HG02759 (cell line): ENCODE results near the gene OLFM1.

ENCODE experiments used
- ATAC-seq: cut with Tn5 transposase; IDR thresholded peaks from one replicate; pipeline ENCODE4 v1.9.1; 2021; ENCODE audit warnings: mild to moderate bottlenecking, moderate library complexity; ENCODE audit not compliant: unreplicated experiment

The OLFM1 gene

DNA sequence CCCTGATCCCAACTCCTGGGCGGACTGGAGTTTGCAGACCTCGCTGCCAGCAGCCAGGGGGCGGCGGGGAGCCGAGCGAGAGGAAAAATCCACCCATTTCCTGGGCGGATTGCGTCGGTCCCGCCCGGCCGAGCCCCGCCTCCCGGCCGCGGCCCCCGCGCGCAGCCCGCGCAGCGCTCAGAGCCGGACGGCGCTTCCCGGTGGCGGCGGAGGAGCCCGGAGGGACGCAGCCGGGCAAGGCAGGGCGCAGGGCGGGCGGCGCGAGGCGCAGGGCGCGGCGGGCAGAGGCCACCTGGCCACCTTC lies at the start of gene OLFM1:
TSS of gene OLFM1 (plus strand) at position 180 of the 304 bp plus-strand sequence. CDS start 322 bp downstream, outside the sequence.
- no peak for ATAC-seq

DNA sequence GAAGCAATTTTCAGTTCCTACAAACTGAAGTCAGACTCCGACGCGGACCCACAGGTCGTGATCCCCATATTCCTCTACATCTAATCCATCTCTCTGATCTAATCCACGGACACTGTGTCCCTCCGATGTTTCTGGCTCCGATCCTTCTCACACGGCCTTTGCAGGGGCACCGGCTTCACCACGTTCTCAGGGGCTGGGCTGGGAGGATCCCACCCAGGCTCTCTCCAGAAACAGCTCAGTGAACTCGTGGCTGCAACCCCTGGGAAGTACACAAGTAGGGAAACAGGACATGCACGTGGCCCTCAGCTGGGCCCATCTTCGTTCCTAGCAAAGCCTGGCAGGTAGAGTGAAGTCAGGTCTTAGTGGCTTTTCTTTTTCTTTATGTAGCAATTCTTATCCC lies 49.1 kb upstream of the OLFM1 start:
- ATAC-seq, result no peak

DNA sequence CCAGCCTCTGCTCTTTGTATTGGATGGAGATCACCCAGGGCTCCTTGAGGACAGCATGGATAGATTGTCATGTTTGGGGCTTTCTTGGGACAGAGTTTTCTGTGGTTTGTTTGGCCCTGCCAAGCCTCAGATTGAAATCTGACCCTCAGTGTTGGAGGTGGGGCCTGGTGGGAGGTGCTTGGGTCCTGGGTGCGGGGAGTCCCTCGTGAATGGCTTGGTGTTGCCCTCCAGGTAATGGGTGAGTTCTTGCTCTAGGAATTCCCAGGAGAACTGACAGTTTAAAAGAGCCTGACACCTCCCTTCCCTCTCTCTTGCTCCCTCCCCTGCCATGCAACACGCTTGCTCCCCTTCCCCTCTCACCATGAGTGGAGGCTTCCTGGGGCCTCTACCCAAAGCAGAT lies 48.6 kb upstream of the OLFM1 start:
- ATAC-seq, result no peak

DNA sequence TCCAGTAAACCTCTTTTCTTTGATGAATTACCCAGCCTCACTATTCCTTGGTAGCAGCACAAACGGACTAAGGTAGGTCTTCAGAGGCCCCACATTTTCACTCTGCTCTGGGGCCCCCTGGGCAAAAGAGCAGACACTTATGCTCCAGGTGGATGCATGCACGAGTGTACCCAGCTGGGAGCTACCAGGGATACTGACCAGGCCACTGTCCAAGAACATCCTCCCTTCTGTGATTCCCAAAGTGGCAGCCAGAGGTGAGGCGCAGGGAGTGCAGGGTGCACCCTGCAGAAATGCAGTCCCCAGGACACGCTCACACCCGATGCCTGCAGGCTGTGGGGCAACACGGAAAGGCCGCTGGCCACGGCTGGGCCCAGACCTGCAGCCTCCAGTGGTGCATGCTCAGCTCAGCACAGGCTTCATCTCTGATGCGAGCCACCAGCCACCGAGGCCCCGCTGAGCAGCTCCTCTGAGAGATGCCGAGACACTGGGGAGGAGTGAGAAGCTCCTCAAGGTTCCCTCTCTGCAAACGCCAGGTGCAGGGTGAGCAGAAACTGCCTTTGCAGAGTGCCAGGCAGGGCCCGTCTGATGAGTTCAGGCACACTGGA lies 48.1 kb upstream of the OLFM1 start:
- no peak for ATAC-seq

DNA sequence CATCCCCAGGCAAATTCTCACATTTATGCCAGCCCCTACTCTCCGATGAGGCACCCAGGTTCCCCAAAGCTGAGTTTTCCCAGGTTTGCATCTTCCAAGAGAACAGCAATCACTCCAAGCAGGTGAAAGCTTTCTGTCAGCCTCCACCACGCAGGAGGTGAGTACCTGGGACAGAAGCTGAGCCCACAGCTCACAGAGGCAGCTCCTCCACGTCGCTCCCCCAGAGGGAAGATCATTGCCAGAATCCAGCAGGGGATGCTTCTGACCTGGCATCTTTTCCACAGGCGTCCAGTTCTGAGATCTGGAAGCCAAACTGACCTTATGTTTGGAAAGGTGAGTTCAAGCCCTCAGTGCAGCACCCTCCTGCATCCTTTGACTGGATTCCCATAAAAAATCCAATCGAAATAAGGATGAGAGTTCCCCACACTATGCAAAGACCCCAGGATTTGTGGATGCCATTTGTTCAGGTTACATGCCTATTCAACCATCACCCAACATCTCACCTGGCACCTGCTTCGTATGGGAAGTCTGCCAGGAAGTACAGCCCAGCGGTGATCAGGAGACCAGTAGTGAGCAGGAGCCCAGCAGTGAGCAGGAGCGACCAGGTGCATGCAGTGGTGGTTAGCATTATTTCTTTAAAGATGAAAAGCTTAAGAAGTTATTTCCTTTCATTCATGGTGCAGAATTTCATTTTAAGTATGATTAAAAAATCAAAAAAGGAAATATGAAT lies 47.4 kb upstream of the OLFM1 start:
- no peak for ATAC-seq

DNA sequence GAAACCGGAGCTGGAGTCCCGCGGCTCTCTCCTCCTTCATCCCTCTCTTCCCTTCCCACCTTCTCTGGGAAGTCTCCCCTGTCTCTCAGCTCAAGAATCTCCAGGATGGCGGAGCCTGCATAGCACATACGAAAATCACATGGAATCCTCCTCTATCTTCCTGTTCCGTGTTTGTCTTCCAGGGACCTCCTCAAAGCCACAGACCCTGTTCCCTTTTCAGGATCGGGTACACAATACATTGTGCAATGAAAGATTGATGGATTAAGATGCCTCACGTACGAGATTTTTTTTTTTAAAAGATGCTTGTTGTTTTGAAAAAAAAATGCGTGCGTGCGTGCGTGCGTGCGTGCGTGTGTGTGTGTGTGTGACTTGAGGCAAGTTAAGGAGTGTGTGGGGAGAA lies 46.6 kb upstream of the OLFM1 start:
- no peak for ATAC-seq

DNA sequence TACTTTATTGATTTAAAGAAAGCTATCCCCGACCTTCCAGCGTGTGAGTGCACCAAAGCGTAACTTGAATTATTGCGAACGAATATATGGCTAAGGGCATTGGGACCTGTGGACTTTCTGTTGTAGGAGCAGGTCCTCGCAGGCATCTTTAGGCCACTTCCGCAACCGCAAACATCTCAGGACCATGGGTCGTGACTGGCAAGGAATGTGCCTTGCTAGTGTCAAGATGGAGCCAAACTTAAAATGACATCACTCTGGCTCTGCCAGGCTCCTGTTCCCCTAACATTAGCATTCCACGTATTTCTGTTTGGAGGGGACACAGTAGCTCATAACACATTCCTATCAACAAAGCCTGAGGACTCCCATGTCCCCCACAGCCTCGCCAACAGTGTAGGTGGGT lies 44.1 kb upstream of the OLFM1 start:
- ATAC-seq, result no peak

DNA sequence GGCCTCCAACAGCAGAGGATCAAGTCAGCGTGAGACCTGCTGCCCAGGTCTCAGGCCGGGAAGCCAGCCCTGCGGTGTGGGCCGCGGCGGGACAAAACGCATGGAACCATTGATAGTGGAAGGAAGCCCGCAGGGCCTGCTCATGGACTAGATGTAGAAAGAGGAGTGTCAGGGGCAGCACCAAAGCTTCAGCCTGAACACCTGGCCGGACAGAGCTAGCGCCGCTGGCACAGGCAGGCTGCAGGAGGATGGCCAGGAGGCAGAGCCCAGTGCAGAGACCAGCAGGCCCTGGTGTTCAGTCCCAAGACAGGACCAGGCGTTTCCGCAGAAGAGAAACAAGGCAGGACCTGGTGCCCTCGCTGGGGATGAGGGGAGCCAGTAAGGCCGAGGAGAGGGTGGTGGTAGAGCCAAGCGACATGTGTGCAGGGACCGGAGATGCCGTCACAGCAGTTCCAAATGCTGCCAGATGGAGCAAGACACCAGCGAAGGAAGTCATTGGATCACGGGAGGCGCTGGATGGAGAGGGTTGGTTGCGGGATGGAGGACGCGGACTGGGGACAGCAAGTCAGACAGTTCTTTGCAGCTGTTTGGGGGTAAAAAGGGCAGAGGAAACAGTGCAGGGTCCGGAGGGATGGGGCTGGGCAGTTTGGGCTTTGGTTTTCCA lies 42.1 kb upstream of the OLFM1 start:
- ATAC-seq, result no peak

DNA sequence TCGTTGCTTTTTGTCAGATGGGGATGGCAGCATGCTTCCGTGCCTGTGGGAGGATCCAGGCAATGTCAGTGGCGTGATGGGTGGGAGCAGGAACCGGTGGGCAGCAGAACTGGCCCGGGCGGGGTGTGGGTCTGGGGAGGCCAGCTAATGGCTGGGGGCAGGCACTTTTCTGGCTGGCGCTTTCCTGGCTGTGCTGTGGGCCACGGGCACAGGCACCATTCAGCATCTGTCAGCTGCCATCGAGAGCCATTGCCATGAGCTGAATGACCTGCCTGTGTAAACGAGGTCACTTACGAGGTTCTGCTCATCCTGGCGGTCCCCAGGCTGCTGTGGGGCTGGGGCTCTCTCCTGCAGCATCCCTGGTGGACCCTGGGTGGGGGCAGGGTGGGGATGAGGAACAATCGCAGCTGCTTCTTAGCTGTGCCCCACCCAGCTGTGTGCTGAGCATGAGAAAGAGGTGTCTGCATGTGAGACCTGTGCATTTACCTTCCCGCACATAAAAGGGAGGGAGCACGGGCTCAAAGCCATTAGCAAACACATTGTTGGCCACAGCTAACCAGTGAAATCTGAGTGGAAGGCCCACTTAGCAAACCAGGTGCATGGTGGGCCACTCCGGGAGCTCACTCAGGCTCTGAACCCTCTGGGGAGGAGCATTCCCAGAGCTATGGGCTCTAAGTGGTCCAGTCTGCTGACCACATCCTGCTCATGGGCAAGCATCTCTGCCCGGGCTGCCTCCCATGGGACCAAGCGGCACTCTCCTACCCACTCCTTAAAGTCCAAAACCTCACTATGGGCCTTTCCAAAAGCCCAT lies 41.3 kb upstream of the OLFM1 start:
- no peak for ATAC-seq

DNA sequence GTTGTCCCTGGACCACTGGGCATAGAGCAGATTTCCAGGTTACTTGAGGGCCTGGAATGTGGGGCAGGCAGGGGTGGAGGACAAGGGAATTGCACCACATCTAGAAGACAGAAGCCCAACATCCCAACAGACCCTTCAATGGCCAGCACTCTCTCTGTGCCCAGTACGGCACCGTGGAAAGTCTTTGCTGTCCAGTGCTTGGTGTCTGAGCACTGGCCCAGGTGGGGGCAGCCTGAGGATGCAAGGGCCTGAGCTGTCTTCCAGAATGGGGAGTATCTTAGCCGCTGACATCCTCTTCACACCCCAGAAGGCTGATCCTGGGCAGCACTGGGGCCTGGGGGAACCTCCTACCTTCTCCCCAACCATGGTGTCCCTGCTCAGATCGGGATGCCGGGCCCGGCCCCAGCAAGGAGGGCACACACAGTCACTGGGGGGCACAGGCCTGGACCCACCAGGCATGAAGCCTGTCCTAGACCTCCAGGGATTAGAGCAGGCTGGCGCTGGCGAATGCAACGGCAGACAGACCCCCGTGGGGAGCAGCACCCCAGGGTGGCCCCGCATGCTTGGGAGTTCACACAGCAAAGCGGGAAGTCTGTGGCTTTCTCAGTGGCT lies 40.6 kb upstream of the OLFM1 start:
- ATAC-seq, result no peak

DNA sequence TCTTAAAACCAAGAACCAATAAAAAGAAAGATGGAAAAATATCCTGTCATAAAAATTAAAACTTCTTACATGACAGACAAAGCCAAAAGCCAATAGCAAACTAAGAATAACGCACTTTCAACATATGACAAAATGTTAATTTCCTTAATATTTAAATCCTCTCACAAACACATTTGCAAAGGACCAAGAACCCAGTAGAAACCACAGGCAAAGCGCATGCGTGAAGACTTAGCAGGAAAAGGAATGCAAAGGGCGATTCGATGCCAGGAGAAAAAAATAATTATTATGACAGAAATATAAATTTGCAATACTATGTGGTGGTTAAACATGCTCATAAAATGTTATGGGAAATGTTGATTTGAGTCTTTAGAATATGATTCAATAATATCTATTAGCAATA lies 39.9 kb upstream of the OLFM1 start:
- ATAC-seq, result no peak

DNA sequence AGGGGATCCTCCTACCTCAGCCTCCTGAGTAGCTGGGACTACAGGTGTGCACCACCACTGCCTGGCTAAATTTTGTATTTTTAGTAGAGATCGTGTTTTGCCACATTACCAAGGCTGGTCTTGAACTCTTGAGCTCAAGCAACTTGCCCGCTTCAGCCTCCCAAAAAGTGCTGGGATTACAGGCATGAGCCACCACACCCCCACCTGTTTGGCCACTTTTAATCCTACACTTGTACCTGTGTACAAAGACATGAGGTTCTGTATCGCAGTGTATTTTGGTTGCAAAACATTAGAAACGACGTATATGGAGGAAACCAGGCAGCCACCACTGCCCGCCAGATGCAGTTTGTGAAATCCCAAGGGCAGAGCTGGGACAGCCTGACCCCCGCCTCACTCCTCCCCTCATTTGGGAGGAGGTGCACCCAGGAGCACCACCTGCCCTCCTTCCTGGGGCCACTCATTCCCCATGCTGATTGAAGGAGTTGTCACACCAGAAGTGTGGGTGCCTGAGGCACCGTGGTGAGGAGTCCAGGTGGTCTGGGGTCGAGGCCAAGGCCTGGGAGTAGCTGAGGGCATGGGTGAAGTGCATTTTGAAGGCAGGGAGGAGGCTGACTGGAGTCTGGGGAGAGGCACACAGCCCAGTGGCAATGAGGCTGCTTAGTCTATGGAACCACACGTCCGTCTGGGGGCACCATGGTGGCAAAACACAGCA lies 39.3 kb upstream of the OLFM1 start:
- no peak for ATAC-seq

DNA sequence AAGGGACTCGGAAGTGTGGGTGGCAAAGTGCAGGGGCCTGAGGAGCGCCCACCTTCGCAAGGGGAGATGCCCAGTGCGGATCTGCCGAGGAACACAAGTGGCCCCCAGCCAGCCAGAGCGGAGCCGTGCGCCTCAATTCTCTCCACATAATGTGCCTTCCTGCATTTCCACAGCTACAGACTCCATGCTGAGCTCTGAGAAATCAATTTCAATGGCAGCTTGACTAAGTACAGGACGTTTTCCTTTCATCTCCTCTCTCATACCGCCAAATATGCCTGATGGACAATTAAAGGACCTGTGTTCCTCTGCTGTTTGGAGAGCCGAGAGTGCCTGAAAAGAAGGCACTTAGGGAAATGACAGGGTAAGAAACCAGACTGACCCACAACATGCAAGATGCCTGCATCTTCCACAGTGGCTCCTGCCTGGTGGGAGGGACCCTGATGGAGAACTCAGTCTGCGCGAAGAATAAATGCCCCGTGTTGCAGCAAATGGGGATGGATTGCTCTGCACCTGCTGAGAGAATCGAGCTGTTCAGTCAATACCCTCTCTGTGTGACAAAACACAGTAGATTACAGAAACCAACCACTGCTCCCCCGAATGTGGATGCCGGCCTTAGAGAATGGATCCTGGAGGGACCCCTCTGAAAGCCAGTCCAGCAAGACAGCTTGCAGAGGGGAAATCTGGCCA lies 38.6 kb upstream of the OLFM1 start:
- no peak for ATAC-seq

DNA sequence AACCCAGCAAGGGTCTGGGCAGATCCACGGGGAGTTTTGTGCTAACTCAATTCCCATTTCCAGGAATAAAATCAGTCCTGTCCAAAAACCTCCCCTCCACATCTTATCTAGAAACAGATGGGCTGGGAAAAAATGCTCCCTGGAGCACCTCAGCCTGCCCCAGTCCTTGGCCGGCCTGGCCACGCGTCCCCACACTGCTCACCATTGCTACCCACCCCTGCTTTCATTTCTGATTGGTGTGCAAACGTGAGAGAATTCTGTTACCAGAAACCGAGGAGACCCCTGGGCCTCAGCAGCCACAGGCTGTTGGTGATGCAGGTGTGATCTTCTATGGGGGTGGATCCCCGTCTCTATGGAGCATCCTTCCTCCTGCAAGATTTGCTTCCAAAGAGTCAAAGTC lies 38.0 kb upstream of the OLFM1 start:
- ATAC-seq, result no peak

DNA sequence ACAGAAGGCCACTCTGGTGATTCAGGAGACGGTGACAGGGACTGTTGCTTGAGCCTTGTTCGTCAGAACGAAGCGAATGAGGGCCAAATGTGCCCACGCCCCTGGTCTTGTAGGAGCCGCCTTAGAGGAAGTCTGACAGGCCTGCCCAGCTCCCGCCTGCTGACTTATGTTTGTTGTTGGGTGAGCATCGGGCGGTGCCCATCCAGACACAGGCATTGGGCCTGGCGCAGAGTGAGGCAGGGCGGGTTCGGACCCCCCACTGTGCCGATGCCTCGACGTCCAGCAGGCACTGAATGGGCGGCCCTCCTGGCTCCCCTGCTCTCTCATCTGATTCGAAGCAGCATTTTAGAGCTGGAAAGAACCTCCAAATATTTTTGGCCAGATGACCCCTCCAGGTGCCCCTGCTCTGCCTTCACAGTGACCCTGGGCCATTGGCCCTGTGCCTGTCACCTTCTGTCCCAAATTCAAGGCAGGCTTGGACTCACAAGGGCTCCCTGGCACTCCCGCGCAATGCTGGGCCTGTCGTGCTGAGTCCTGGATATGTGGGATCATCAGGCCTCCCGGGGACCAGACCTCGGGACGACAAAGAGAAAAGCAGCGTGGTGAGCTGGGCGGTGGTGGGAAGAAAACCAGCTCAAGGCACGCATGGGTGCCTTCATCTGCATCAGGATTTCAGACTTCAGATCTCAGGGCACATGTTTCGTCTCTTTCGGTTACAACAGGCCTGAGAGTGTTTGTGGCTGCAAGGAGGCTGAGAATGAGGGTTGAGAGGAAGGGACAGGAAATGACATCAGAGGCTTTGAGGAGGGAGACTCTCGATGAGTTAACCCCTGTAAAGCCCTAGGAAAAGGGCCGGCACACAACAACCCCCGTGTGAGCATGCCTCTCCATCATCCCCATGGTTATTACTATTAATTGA lies 37.1 kb upstream of the OLFM1 start:
- no peak for ATAC-seq

DNA sequence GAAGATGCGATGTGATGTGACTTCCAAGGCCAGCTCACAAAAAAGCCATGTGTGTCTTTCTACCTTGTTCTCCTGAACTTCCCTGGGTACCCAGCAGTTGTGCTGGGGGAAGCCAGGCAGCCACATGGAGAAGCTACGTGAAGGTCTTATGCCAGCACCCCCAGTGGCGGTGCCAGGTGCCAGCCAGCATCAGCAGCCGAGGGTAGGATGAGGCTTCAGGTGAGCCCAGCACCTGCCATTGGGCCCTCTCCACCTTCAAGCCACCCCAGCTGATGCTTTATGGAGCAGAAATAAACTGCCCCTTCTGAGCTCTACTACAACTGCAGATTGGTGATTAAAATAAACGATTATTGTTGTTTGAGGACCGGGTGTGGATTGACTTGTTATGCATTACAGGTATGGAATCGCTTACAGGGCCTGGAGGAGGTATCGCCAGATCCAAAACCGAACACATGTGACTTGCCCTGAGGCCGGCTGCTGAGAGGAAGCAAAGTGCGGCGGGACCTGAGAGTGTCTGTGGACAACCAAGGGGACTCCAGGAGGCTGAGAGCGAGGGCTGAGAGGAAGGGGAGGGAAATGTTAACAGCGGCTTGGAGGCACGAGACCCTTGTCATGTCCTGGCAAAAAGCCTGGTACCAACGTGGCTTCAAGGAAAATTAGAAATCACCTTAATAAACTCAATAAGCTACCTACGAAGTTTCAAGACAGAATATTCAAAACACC lies 36.0 kb upstream of the OLFM1 start:
- no peak for ATAC-seq

DNA sequence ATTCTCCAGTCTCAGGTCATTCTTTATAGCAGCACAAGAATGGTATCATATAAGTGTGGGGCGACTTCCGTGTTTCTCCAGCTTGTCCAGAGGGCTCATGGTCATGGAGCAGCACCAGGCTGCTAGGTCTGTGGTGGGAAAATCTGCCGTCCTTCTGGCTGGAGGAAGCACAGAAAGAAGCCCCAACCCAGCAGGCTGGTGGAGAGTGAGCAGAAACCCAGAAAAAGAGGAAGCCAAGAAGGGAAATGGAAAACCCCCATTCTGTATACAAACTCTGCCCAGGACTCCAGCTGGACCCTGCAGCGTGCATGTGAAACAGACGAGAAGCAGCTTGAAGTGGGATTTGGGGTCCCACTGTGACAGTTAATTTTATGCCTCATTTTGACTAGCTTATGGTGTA lies 34.3 kb upstream of the OLFM1 start:
- no peak for ATAC-seq

DNA sequence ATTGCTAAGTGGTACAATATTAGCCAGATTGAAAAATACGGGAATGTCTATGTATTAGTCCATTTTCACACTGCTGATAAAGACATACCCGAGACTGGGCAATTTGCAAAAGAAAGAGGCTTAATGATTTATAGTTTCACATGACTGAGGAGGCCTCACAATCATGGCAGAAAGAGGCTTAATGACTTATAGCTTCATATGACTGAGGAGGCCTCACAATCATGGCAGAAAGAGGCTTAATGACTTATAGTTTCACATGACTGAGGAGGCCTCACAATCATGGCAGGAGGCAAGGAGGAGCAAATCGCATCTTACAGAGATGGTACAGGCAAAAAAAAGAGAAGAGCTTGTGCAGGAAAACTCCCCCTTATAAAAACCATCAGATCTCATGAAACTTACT lies 32.3 kb upstream of the OLFM1 start:
- ATAC-seq, result no peak
